A673 (cell line): ENCODE data around the gene CHD5. TPM values are rescaled to one million over a fixed set of nuclear protein-coding genes. Genes with fewer than 3 reads are reported as not detected.

Experiments used
- BruUV-seq: library from RNA; stranded (reverse); fragments of 400-500 nt; replicated peaks from 2 replicates; lab custom pipeline; 2021; lab: Mats Ljungman, UMichigan
- CTCF ChIA-PET: fragments of 300-600 bp; sonication (Branson Sonifier 250); formaldehyde crosslinking; loops from one replicate; lab custom pipeline; 2022; ENCODE audit warnings: antibody characterized with exemption; lab: Charles Lee
- POLR2A ChIA-PET: fragments of 300-600 bp; sonication (Branson Sonifier 250); formaldehyde crosslinking; loops from one replicate; lab custom pipeline; 2022; ENCODE audit warnings: antibody characterized with exemption; ENCODE audit not compliant: low non-redundant PET; lab: Charles Lee
- DNase-seq: peaks from one replicate; pipeline ENCODE4 v3.0.0-alpha.2; 2015; ENCODE audit warnings: low spot score
- H3K27ac ChIP-seq: fragments of 200-600 bp; sonication (generic); 2 replicates; pipeline ENCODE4 v1.5.1; 2016; ENCODE audit warnings: mixed run types, low read depth, mild to moderate bottlenecking, mixed read lengths, antibody characterized with exemption, low read length; ENCODE audit not compliant: poor library complexity, severe bottlenecking
- H3K27me3 ChIP-seq: fragments of 200-600 bp; sonication (generic); replicated peaks from 2 replicates; pipeline ENCODE4 v1.6.1; 2017; ENCODE audit warnings: mixed run types, low read depth, mild to moderate bottlenecking, mixed read lengths, antibody characterized with exemption, low read length; ENCODE audit not compliant: insufficient read depth, poor library complexity
- H3K36me3 ChIP-seq: fragments of 200-600 bp; sonication (generic); 2 replicates; pipeline ENCODE4 v1.6.1; 2016; ENCODE audit warnings: mixed run types, mild to moderate bottlenecking, mixed read lengths, antibody characterized with exemption, low read length; ENCODE audit not compliant: insufficient read depth, poor library complexity, severe bottlenecking
- H3K4me1 ChIP-seq: fragments of 200-600 bp; sonication (generic); 2 replicates; pipeline ENCODE4 v1.6.1; 2017; ENCODE audit warnings: mixed run types, mild to moderate bottlenecking, mixed read lengths, antibody characterized with exemption, low read length; ENCODE audit not compliant: insufficient read depth, poor library complexity, severe bottlenecking
- H3K4me3 ChIP-seq: fragments of 200-600 bp; sonication (generic); 2 replicates; pipeline ENCODE4 v1.5.1; 2016; ENCODE audit warnings: low read depth, mixed run types, mild to moderate bottlenecking, mixed read lengths, low read length; ENCODE audit not compliant: poor library complexity, severe bottlenecking
- H3K9me3 ChIP-seq: fragments of 200-600 bp; sonication (generic); 2 replicates; pipeline ENCODE4 v1.6.1; 2016; ENCODE audit warnings: mixed run types, low read depth, mild to moderate bottlenecking, mixed read lengths, antibody characterized with exemption, low read length; ENCODE audit not compliant: poor library complexity, severe bottlenecking
- EZH2 ChIP-seq: fragments of 200-600 bp; sonication (generic); IDR thresholded peaks from 2 replicates; pipeline ENCODE4 v1.6.1; 2017; ENCODE audit warnings: borderline replicate concordance, low read depth, mild to moderate bottlenecking, mixed read lengths, antibody characterized with exemption, low read length; ENCODE audit not compliant: poor library complexity, severe bottlenecking
- intact Hi-C: fragments of 100-400 bp; cut with micrococcal nuclease; formaldehyde crosslinking; loops from one replicate; pipeline ENCODE4 v1.10.0; 2022; ENCODE audit not compliant: unreplicated experiment
- total RNA-seq: library from RNA; stranded (reverse); gene quantifications from 2 replicates; pipeline ENCODE4 v1.2.3, GENCODE V29; 2021
- TF ChIP-seq, protein P1 (sequence below): fragments of 300-800, 200-600 bp; sonication (generic); conservative IDR thresholded peaks from 2 replicates; pipeline ENCODE4 v1.5.1; 2017; ENCODE audit warnings: low read depth, mild to moderate bottlenecking, antibody characterized with exemption, low read length, moderate library complexity, mixed read lengths

Gene CHD5
- total RNA-seq, 1 experiment from 2014 or later = 0.58 TPM

DNA sequence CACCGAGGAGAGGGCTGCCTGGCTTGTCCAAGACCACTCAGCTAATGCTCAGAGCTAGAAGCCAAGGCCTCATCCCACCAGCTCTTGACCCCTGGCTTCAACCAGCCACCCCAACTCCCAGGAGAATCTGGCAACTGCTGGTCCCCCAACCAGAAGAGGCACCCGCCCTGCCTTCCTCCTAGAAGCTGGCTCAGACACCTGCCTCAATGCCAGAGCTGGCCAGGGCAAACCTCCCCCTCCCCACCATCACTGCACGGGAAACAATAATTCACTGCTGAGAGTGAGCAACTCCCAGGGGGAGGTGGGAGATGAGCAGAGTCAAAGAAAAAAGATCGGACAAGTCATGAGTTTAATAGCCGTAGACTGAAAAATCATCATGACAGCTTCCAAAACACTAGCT lies 3.3 kb downstream of the CHD5 start:
- H3K36me3 ChIP-seq = no peaks in the 10 kb centered on the region
- H3K27me3 ChIP-seq = peaks cover 45% of the 10 kb centered on the region
- H3K9me3 ChIP-seq = no peaks in the 10 kb centered on the region
- H3K27ac ChIP-seq = no peak overlapping the region
- BruUV-seq = no TSS peak
- H3K4me3 ChIP-seq = no peak overlapping the region
- CTCF ChIA-PET = no interaction called here
- TF ChIP-seq, protein P1, sequence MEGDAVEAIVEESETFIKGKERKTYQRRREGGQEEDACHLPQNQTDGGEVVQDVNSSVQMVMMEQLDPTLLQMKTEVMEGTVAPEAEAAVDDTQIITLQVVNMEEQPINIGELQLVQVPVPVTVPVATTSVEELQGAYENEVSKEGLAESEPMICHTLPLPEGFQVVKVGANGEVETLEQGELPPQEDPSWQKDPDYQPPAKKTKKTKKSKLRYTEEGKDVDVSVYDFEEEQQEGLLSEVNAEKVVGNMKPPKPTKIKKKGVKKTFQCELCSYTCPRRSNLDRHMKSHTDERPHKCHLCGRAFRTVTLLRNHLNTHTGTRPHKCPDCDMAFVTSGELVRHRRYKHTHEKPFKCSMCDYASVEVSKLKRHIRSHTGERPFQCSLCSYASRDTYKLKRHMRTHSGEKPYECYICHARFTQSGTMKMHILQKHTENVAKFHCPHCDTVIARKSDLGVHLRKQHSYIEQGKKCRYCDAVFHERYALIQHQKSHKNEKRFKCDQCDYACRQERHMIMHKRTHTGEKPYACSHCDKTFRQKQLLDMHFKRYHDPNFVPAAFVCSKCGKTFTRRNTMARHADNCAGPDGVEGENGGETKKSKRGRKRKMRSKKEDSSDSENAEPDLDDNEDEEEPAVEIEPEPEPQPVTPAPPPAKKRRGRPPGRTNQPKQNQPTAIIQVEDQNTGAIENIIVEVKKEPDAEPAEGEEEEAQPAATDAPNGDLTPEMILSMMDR = no peak
- TF ChIP-seq EZH2 = no peak
- no peak for DNase-seq
- intact Hi-C loops = no loop called here
- H3K4me1 ChIP-seq = peaks cover 7% of the 10 kb centered on the region
- POLR2A ChIA-PET = no interaction called here

DNA sequence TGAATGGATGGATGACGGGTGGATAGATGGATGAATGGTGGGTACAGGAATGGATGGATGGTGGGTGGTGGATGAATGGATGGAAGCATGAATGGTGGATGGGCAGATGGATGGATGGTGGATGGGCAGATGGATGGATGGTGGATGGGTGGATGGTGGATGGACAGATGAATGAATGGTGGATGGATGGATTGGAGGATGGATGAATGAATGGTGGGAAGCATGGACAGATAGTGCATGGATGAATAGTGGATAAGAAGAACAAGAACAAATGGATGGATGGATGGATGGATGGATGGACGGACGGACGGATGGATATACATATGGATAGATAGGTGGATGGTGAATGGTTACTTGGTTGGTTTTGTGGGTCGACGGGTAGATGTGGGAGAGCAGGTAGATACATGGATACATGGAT lies 4.7 kb downstream of the CHD5 start:
- ChIA-PET POLR2A (no interaction called here), CTCF (no interaction called here)
- Histone ChIP-seq H3K27me3 (peaks cover 33% of the 10 kb centered on the region), H3K4me3 (no peak overlapping the region), H3K36me3 (no peaks in the 10 kb centered on the region), H3K4me1 (no peaks in the 10 kb centered on the region), H3K27ac (no peak overlapping the region), H3K9me3 (no peaks in the 10 kb centered on the region)
- intact Hi-C loops = no loop called here
- BruUV-seq = no TSS peak
- TF ChIP-seq EZH2 = no peak
- TF ChIP-seq, protein P1 = no peak
- DNase-seq = no peak

DNA sequence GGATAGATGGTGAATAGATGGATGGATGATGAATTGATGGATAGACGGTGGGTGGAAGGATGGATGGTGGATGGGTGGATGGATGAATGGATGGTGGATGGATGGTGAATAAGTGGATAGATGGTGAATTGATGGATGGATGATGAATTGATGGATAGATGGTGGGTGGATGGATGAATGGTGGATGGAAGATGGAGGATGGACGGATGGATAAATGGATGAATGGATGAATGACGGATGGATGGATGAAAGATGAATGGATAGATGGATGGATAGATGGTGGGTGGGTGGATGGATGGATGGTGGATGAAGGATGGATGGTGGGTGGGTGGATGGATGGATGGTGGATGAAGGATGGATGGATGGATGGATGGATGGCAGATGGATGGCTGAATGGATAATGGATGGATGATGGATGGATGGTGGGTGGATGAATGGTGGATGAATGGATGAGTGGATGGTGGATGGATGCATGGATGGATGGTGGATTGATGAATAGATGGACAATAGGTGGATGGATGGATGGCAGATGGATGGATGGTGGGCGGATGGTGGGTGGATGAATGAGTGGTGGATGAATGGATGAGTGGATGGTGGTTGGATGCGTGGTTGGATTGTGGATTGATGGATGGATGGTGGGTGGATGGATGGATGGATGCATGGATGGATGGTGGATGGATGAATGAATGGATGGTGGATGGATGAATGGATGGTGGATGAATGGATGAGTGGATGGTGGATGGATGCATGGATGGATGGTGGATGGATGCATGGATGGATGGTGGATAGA lies 5.3 kb downstream of the CHD5 start:
- CTCF ChIA-PET = no interaction called here
- no peak for TF ChIP-seq EZH2
- TF ChIP-seq, protein P1 = no peak
- no peak overlapping the region for H3K4me3 ChIP-seq
- no peaks in the 10 kb centered on the region for H3K9me3 ChIP-seq
- H3K27ac ChIP-seq = no peak overlapping the region
- H3K27me3 ChIP-seq = peaks cover 29% of the 10 kb centered on the region
- BruUV-seq = no TSS peak
- POLR2A ChIA-PET = no interaction called here
- intact Hi-C loops = no loop called here
- no peaks in the 10 kb centered on the region for H3K4me1 ChIP-seq
- no peak for DNase-seq
- no peaks in the 10 kb centered on the region for H3K36me3 ChIP-seq
